Measurements from ENCODE around the gene GRK4. TPM values are rescaled to one million over a fixed set of nuclear protein-coding genes. Genes with fewer than 3 reads are reported as not detected.

The GRK4 gene
- total RNA-seq, 1 experiment from 2014 or later = 2.5 TPM

- intact Hi-C loops (cut with micrococcal nuclease; ENCODE audit: unreplicated experiment) = no loop called here
- no peak for ATAC-seq
- in situ Hi-C loops (cut with HindIII; ENCODE audit: low pct_unique_long_range_greater_than_20kb, low sequenced_read_pairs) = no loop called here
- no peaks in the 10 kb centered on the region for H3K36me3 ChIP-seq (ENCODE audit: control insufficient read depth, insufficient read depth, low read length)
- no peaks in the 10 kb centered on the region for H3K9me3 ChIP-seq (ENCODE audit: control insufficient read depth, insufficient read depth, low read depth, low read length)
- TF ChIP-seq TCF7L2 (IDR thresholded peaks at IDR 0.05; ENCODE audit: low read depth, low read length) = no peak
- TF ChIP-seq, protein P1, sequence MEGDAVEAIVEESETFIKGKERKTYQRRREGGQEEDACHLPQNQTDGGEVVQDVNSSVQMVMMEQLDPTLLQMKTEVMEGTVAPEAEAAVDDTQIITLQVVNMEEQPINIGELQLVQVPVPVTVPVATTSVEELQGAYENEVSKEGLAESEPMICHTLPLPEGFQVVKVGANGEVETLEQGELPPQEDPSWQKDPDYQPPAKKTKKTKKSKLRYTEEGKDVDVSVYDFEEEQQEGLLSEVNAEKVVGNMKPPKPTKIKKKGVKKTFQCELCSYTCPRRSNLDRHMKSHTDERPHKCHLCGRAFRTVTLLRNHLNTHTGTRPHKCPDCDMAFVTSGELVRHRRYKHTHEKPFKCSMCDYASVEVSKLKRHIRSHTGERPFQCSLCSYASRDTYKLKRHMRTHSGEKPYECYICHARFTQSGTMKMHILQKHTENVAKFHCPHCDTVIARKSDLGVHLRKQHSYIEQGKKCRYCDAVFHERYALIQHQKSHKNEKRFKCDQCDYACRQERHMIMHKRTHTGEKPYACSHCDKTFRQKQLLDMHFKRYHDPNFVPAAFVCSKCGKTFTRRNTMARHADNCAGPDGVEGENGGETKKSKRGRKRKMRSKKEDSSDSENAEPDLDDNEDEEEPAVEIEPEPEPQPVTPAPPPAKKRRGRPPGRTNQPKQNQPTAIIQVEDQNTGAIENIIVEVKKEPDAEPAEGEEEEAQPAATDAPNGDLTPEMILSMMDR (IDR thresholded peaks at IDR 0.05) = no peak
- TF ChIP-seq SIN3A (IDR thresholded peaks at IDR 0.05; ENCODE audit: borderline replicate concordance, insufficient read depth, low read depth, low read length) = no peak
- TF ChIP-seq REST (IDR thresholded peaks at IDR 0.05; ENCODE audit: insufficient read depth in 1 of 2, low read depth in 2 of 2, low read length in 1 of 2) = no peak
- TF ChIP-seq POLR2AphosphoS5 (IDR thresholded peaks at IDR 0.05; ENCODE audit: low read depth, low read length) = no peak
- no peaks in the 10 kb centered on the region for H3K4me1 ChIP-seq (ENCODE audit: control insufficient read depth, insufficient read depth, low read length)
- BruUV-seq (replicated peaks) = no TSS peak
- ChIA-PET POLR2A (interaction anchor here (0.6 kb wide), 1 partner anchor 71 kb away, joined by 6 read pairs; no protein-coding TSS in a partner anchor), CTCF (interaction anchor here (0.6 kb wide), 1 partner anchor 386 kb away, joined by 4 read pairs; no protein-coding TSS in a partner anchor)
- no peak for DNase-seq (ENCODE audit: low read depth, low spot score)
- no peak overlapping the region for H3K27ac ChIP-seq (ENCODE audit: low read length)
- no peak overlapping the region for H3K4me3 ChIP-seq (ENCODE audit: low read depth in 2 of 2, low read length in 2 of 2)
- no peaks in the 10 kb centered on the region for H3K27me3 ChIP-seq (ENCODE audit: control insufficient read depth, insufficient read depth, low read length)
Measured at GRCh38 chr4:3016961-3017360, 53.6 kb downstream of the GRK4 start.

DNA sequence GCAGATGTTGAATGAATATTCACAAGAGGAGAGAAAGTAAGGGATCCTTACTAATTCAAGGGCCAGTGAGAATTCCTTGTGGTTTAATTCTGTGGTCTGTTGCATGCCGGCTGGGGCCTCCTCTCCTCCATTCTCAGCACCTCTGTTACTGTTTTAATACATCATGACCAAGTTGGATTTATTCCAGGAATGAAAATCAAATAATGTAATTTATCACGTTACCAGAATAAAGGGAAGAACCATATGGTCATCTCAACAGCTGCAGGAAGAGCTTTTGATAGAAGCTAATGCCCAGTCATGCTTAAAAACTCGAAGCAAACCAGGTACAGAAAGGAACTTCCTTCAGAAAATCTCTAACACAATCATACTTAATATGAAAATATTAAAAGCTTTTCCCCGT is 54.1 kb downstream of the GRK4 start:
- H3K27ac ChIP-seq (ENCODE audit: low read length) = no peak overlapping the region
- intact Hi-C loops (cut with micrococcal nuclease; ENCODE audit: unreplicated experiment) = no loop called here
- H3K4me1 ChIP-seq (ENCODE audit: control insufficient read depth, insufficient read depth, low read length) = no peaks in the 10 kb centered on the region
- no peaks in the 10 kb centered on the region for H3K36me3 ChIP-seq (ENCODE audit: control insufficient read depth, insufficient read depth, low read length)
- TF ChIP-seq, protein P1 (IDR thresholded peaks at IDR 0.05) = no peak
- TF ChIP-seq REST (IDR thresholded peaks at IDR 0.05; ENCODE audit: insufficient read depth in 1 of 2, low read depth in 2 of 2, low read length in 1 of 2) = no peak
- no peak for TF ChIP-seq POLR2AphosphoS5 (IDR thresholded peaks at IDR 0.05; ENCODE audit: low read depth, low read length)
- no peak for TF ChIP-seq TCF7L2 (IDR thresholded peaks at IDR 0.05; ENCODE audit: low read depth, low read length)
- TF ChIP-seq SIN3A (IDR thresholded peaks at IDR 0.05; ENCODE audit: borderline replicate concordance, insufficient read depth, low read depth, low read length) = no peak
- CTCF ChIA-PET = no interaction called here
- ATAC-seq = no peak
- no peaks in the 10 kb centered on the region for H3K9me3 ChIP-seq (ENCODE audit: control insufficient read depth, insufficient read depth, low read depth, low read length)
- in situ Hi-C loops (cut with HindIII; ENCODE audit: low pct_unique_long_range_greater_than_20kb, low sequenced_read_pairs) = no loop called here
- POLR2A ChIA-PET = no interaction called here
- BruUV-seq (replicated peaks) = no TSS peak
- no peak overlapping the region for H3K4me3 ChIP-seq (ENCODE audit: low read depth in 2 of 2, low read length in 2 of 2)
- no peaks in the 10 kb centered on the region for H3K27me3 ChIP-seq (ENCODE audit: control insufficient read depth, insufficient read depth, low read length)
- DNase-seq (ENCODE audit: low read depth, low spot score) = no peak
